GM23338 (cell line): Measurements from ENCODE around the gene PNLIPRP3.

ENCODE experiments used
- EZH2 ChIP-seq: fragments of 200-600 bp; sonication (generic); IDR thresholded peaks from one replicate; pipeline ENCODE4 v1.8.0; 2017; ENCODE audit warnings: antibody characterized with exemption, mild to moderate bottlenecking, low read depth; ENCODE audit not compliant: unreplicated experiment
- EZH2phosphoT487 ChIP-seq: fragments of 200-600 bp; sonication (generic); IDR thresholded peaks from one replicate; pipeline ENCODE4 v1.8.1; 2018; ENCODE audit warnings: antibody characterized with exemption; ENCODE audit not compliant: unreplicated experiment
- POLR2AphosphoS5 ChIP-seq: IDR thresholded peaks from 2 replicates; pipeline ENCODE4 v1.6.1; 2016; ENCODE audit warnings: antibody characterized with exemption, low read depth
- ZNF114 ChIP-seq: fragments of 250-450 bp; sonication (Bioruptor Pico); IDR thresholded peaks from 2 replicates; pipeline ENCODE4 v1.5.0; 2020; ENCODE audit warnings: mild to moderate bottlenecking, moderate library complexity
- TF ChIP-seq, protein P1 (sequence below), 2 experiments: fragments of 200-600 bp in 1 of 2; sonication (generic) in 1 of 2; conservative IDR thresholded peaks; 2 replicates each; pipeline versions ENCODE4 v1.5.1 to v1.6.1; 2016 to 2017; ENCODE audit warnings: antibody characterized with exemption in 2 of 2, low read depth in 2 of 2, mild to moderate bottlenecking in 2 of 2, moderate library complexity in 1 of 2
- TF ChIP-seq, protein P2 (sequence below): IDR thresholded peaks from 2 replicates; pipeline ENCODE4 v1.6.1; 2016; ENCODE audit warnings: antibody characterized with exemption
- TF ChIP-seq, protein P3 (sequence below): IDR thresholded peaks from one replicate; pipeline ENCODE4 v1.6.1; 2018; ENCODE audit warnings: antibody characterized with exemption; ENCODE audit not compliant: unreplicated experiment

DNA sequence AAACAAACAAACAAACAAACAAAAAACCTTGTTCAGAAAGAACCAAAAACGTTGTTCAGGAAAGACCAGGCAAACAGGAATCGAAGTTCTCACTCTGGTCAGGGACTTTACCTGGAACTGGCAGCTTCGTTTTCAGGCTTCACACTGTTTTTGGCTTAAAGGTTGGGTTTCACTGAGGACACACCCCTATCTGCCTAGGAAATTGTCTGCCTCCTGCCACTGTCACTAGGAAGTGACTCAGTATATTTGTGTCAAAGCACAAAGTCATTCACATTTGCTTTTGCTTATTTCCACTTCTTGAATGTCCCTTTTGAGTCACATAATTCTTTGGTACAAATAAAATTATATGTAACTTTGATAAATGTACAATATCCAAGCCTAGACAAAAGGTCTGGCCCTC is 37.9 kb downstream of the PNLIPRP3 start:
- TF ChIP-seq, protein P1, sequence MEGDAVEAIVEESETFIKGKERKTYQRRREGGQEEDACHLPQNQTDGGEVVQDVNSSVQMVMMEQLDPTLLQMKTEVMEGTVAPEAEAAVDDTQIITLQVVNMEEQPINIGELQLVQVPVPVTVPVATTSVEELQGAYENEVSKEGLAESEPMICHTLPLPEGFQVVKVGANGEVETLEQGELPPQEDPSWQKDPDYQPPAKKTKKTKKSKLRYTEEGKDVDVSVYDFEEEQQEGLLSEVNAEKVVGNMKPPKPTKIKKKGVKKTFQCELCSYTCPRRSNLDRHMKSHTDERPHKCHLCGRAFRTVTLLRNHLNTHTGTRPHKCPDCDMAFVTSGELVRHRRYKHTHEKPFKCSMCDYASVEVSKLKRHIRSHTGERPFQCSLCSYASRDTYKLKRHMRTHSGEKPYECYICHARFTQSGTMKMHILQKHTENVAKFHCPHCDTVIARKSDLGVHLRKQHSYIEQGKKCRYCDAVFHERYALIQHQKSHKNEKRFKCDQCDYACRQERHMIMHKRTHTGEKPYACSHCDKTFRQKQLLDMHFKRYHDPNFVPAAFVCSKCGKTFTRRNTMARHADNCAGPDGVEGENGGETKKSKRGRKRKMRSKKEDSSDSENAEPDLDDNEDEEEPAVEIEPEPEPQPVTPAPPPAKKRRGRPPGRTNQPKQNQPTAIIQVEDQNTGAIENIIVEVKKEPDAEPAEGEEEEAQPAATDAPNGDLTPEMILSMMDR (conservative IDR thresholded peaks at IDR 0.05; ENCODE audit: low read depth in 2 of 2) = no peak
- no peak for TF ChIP-seq EZH2
- no peak for TF ChIP-seq ZNF114
- TF ChIP-seq EZH2phosphoT487 = no peak
- TF ChIP-seq POLR2AphosphoS5 = no peak
- TF ChIP-seq, protein P2, sequence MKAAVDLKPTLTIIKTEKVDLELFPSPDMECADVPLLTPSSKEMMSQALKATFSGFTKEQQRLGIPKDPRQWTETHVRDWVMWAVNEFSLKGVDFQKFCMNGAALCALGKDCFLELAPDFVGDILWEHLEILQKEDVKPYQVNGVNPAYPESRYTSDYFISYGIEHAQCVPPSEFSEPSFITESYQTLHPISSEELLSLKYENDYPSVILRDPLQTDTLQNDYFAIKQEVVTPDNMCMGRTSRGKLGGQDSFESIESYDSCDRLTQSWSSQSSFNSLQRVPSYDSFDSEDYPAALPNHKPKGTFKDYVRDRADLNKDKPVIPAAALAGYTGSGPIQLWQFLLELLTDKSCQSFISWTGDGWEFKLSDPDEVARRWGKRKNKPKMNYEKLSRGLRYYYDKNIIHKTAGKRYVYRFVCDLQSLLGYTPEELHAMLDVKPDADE = no peak
- TF ChIP-seq, protein P3, sequence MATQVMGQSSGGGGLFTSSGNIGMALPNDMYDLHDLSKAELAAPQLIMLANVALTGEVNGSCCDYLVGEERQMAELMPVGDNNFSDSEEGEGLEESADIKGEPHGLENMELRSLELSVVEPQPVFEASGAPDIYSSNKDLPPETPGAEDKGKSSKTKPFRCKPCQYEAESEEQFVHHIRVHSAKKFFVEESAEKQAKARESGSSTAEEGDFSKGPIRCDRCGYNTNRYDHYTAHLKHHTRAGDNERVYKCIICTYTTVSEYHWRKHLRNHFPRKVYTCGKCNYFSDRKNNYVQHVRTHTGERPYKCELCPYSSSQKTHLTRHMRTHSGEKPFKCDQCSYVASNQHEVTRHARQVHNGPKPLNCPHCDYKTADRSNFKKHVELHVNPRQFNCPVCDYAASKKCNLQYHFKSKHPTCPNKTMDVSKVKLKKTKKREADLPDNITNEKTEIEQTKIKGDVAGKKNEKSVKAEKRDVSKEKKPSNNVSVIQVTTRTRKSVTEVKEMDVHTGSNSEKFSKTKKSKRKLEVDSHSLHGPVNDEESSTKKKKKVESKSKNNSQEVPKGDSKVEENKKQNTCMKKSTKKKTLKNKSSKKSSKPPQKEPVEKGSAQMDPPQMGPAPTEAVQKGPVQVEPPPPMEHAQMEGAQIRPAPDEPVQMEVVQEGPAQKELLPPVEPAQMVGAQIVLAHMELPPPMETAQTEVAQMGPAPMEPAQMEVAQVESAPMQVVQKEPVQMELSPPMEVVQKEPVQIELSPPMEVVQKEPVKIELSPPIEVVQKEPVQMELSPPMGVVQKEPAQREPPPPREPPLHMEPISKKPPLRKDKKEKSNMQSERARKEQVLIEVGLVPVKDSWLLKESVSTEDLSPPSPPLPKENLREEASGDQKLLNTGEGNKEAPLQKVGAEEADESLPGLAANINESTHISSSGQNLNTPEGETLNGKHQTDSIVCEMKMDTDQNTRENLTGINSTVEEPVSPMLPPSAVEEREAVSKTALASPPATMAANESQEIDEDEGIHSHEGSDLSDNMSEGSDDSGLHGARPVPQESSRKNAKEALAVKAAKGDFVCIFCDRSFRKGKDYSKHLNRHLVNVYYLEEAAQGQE = no peak
